Thymus (tissue), 14 donors: ENCODE data around the gene TMX2. TPM values are rescaled to one million over a fixed set of nuclear protein-coding genes. Genes with fewer than 3 reads are reported as not detected.

ENCODE experiments used
- DNase-seq, 9 donors: peaks; one replicate each; pipeline ENCODE4 v3.0.0-alpha.2; 2013; ENCODE audit warnings: low spot score in 9 of 9, low read depth in 6 of 9, missing footprints in 1 of 9
- H3K27ac ChIP-seq, 2 donors: one replicate each; pipeline ENCODE4 v1.5.1; 2013; ENCODE audit warnings: control low read depth in 1 of 2, low read depth in 1 of 2, low read length in 1 of 2, mild to moderate bottlenecking in 1 of 2, moderate library complexity in 1 of 2
- H3K27me3 ChIP-seq, 2 donors: one replicate each; pipeline ENCODE4 v1.5.1; 2013; ENCODE audit warnings: low read length in 1 of 2; ENCODE audit not compliant: control insufficient read depth in 2 of 2, insufficient read depth in 1 of 2
- H3K36me3 ChIP-seq, 2 donors: one replicate each; pipeline ENCODE4 v1.5.1; 2013; ENCODE audit warnings: low read length in 1 of 2, mild to moderate bottlenecking in 1 of 2, moderate library complexity in 1 of 2; ENCODE audit not compliant: control insufficient read depth in 2 of 2, insufficient read depth in 2 of 2
- H3K4me1 ChIP-seq, 2 donors: one replicate each; pipeline ENCODE4 v1.5.1; 2013; ENCODE audit warnings: low read length in 2 of 2; ENCODE audit not compliant: control insufficient read depth in 2 of 2, insufficient read depth in 2 of 2
- H3K4me3 ChIP-seq, 2 donors: one replicate each; pipeline ENCODE4 v1.5.1; 2013; ENCODE audit warnings: low read length in 2 of 2, control low read depth in 1 of 2, mild to moderate bottlenecking in 1 of 2
- H3K9me3 ChIP-seq, 2 donors: one replicate each; pipeline ENCODE4 v1.5.1; 2013; ENCODE audit warnings: low read length in 1 of 2, mild to moderate bottlenecking in 1 of 2; ENCODE audit not compliant: control insufficient read depth in 2 of 2, insufficient read depth in 1 of 2
- WGBS: extraction: QIAGEN DNeasy Blood & Tissue Kit; methylation state at CpG from one replicate; pipeline ENCODE4 v1.1.7; 2013; 5-methylcytosine and 5-hydroxymethylcytosine counted together
- long read RNA-seq, 10 donors: transcript quantifications; one replicate each; lab custom pipeline, GENCODE V29; 2026
- polyA plus RNA-seq: library from polyadenylated mRNA; stranded (reverse); fragments of 200-250 nt; gene quantifications from one replicate; pipeline ENCODE4 v1.2.3, GENCODE V29; 2013
- total RNA-seq: library from RNA; stranded (reverse); fragments of 120-200 nt; gene quantifications from one replicate; pipeline ENCODE4 v1.2.4, GENCODE V29; 2013
- donor health status: healthy.

Gene TMX2
- total RNA-seq (60.2 TPM), polyA plus RNA-seq (61.4 TPM)
- long read RNA-seq, donor 1, partial matches to known transcripts = 0 of 2 reads
- long read RNA-seq, donor 1, other reads (novel, unspliced or antisense) = 0 of 2 reads
- long read RNA-seq, donor 2 = 0 reads
- long read RNA-seq, donor 3, transcript TMX2-207 (8 exons, 1,697 nt) = minor isoform, 5 of 100 reads
- long read RNA-seq, donor 3, transcript TMX2-201 (8 exons, 1,631 nt) = major isoform, 16 of 100 reads
- long read RNA-seq, donor 3, transcript TMX2-202 (7 exons, 1,521 nt) = minor isoform, 6 of 100 reads
- long read RNA-seq, donor 3, partial matches to known transcripts = 71 of 100 reads
- long read RNA-seq, donor 3, other reads (novel, unspliced or antisense) = 0 of 100 reads
- long read RNA-seq, donor 4, partial matches to known transcripts = 0 of 9 reads
- long read RNA-seq, donor 4, other reads (novel, unspliced or antisense) = 0 of 9 reads
- long read RNA-seq, donor 5, transcript TMX2-201 (8 exons, 1,631 nt) = major isoform, 21 of 132 reads
- long read RNA-seq, donor 5, transcript TMX2-207 (8 exons, 1,697 nt) = minor isoform, 5 of 132 reads
- long read RNA-seq, donor 5, partial matches to known transcripts = 101 of 132 reads
- long read RNA-seq, donor 5, other reads (novel, unspliced or antisense) = 0 of 132 reads
- long read RNA-seq, donor 6, transcript TMX2-201 (8 exons, 1,631 nt) = major isoform, 6 of 11 reads
- long read RNA-seq, donor 6, partial matches to known transcripts = 0 of 11 reads
- long read RNA-seq, donor 6, other reads (novel, unspliced or antisense) = 0 of 11 reads
- long read RNA-seq, donor 7, transcript TMX2-201 (8 exons, 1,631 nt) = major isoform, 6 of 10 reads
- long read RNA-seq, donor 7, partial matches to known transcripts = 0 of 10 reads
- long read RNA-seq, donor 7, other reads (novel, unspliced or antisense) = 0 of 10 reads
- long read RNA-seq, donor 8, transcript TMX2-201 (8 exons, 1,631 nt) = major isoform, 9 of 11 reads
- long read RNA-seq, donor 8, partial matches to known transcripts = 0 of 11 reads
- long read RNA-seq, donor 8, other reads (novel, unspliced or antisense) = 0 of 11 reads
- long read RNA-seq, donor 9, transcript TMX2-201 (8 exons, 1,631 nt) = major isoform, 7 of 14 reads
- long read RNA-seq, donor 9, partial matches to known transcripts = 0 of 14 reads
- long read RNA-seq, donor 9, other reads (novel, unspliced or antisense) = 0 of 14 reads
- long read RNA-seq, donor 10, transcript TMX2-201 (8 exons, 1,631 nt) = major isoform, 8 of 11 reads
- long read RNA-seq, donor 10, partial matches to known transcripts = 0 of 11 reads
- long read RNA-seq, donor 10, other reads (novel, unspliced or antisense) = 0 of 11 reads

DNA sequence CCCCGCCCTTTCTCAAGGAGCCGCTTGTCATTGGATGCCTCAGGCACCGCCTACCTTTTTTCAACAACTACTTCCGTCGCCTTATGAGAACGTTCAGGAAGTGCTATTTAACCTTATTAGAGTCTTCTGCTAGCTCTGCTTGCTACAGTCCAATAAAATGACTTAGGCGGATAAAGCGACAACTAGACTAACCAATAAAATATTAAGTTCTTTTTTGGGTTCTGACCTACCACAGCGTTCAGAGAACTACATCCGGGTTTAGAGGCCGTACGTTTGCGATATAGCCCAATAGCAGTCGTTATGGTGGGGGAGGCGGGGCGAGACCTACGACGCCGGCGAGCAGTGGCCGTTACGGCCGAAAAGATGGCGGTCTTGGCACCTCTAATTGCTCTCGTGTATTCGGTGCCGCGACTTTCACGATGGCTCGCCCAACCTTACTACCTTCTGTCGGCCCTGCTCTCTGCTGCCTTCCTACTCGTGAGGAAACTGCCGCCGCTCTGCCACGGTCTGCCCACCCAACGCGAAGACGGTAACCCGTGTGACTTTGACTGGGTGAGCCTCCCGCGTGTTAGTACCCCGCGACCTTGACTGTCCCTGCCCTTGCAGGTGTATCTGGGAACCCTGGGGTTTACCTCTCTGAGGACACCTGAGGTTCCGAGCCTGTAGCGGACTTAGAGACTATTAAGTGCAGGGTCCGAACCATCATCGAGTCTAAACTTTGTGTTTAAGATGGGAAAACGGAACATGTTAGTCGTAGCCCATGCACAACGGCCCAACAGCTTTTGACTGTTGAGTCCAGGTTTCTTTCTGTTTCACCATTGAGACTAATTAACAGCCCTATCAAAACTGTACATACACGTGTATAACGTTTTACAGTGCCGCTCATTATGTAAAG is at the start of gene TMX2:
Gene TMX2, plus strand, starts transcription at position 338 of the 895 bp plus-strand sequence. Its CDS starts 26 bp downstream, at position 364.
- no peaks in the 10 kb centered on the region for H3K36me3 ChIP-seq
- peak within 1 kb of the TSS; percentile 84 to 87 for H3K27ac ChIP-seq
- peak within 1 kb of the TSS; percentile 73 to 100 for H3K4me3 ChIP-seq
- under 1% methylated on average over 53 of the region's 53 CpGs for WGBS
- peaks cover 18 to 19% of the 10 kb centered on the region in 2 donors for H3K4me1 ChIP-seq
- no peaks in the 10 kb centered on the region for H3K9me3 ChIP-seq
- no peaks in the 10 kb centered on the region for H3K27me3 ChIP-seq
- peak; percentile 85 to 100 (median 94) for DNase-seq

DNA sequence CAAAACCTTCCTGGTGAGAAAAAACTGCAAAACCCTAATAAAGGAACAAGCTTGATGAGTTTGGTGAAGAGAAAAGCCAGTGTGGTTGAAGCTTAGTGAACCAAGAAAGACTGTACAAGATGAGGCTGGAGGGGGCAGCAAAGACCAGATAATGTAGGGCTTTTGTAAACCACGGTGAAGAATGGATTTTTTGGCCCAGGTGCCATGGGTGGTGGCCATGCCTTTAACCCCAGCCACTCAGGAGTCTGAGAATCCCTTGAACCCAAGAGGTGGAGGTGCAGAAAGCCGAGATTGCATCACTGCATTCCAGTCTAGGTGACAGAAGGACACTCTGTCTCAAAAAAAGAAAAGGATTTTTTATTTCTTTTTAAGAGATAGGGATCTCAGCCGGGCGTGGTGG is 49.5 kb upstream of the TMX2 start:
- Histone ChIP-seq H3K27me3 (no peaks in the 10 kb centered on the region), H3K36me3 (peaks cover 31 to 33% of the 10 kb centered on the region in 2 donors), H3K4me3 (no peak overlapping the region), H3K4me1 (peaks cover 3 to 13% of the 10 kb centered on the region in 2 donors), H3K27ac (no peak overlapping the region), H3K9me3 (no peaks in the 10 kb centered on the region)
- no peak for DNase-seq
- 82% methylated on average over 4 of the region's 4 CpGs for WGBS

- Histone ChIP-seq H3K4me3 (no peak overlapping the region), H3K27ac (no peak overlapping the region), H3K9me3 (no peaks in the 10 kb centered on the region), H3K36me3 (peaks cover 31 to 33% of the 10 kb centered on the region in 2 donors), H3K4me1 (peaks cover 0 to 5% of the 10 kb centered on the region in 2 donors), H3K27me3 (no peaks in the 10 kb centered on the region)
- 92% methylated on average over 9 of the region's 9 CpGs for WGBS
- no peak for DNase-seq
Measured at GRCh38 chr11:57663975-57664374, 48.4 kb upstream of the TMX2 start.

DNA sequence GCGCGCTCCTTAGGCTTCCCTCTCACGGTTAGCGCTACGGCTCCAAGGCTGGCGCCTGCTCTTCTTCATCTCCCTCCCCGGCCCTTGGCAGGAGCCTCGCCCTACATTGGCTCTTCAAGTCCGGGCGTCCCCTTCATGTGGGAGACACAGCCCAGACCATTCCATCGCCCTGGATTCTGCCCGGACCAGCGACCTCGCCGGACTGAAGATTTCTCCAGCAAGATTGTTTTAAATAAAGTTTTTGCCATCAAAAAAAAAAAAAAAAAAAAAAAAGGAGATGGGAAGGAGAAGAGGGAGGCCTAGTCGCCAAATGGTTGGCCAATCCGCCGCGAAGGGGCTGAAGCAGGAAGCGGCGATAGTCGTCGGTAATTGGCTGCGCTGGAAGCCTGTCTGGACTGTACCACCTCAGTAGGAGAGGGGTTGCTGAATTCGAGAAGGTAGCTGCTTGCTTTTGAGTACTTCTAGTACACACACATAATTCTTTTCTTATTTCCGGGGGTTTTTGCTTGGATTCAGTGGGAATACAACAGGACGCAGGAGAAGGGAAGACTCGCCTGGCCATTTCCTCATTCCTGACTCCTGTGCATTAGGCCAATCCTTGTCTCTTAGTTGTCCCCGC is 45.2 kb upstream of the TMX2 start:
- H3K4me1 ChIP-seq = peaks cover 4 to 10% of the 10 kb centered on the region in 2 donors
- WGBS = under 1% methylated on average over 29 of the region's 29 CpGs

GRCh38 chr11:57667736-57668433 is 44.5 kb upstream of the TMX2 start, which contains the start of gene ZDHHC5:
ZDHHC5 (plus strand) TSS chr11:57668114; CDS start chr11:57673091, 4,977 bp downstream.
- H3K9me3 ChIP-seq = no peaks in the 10 kb centered on the region
- peak within 1 kb of the TSS; percentile 98 to 99 for H3K27ac ChIP-seq
- H3K27me3 ChIP-seq = no peaks in the 10 kb centered on the region
- peak in 8 of 9 donors; percentile 97 to 100 (median 99) for DNase-seq
- H3K4me3 ChIP-seq = peak within 1 kb of the TSS; percentile 88 to 97
- under 1% methylated on average over 96 of the region's 96 CpGs for WGBS
- peaks cover 9 to 17% of the 10 kb centered on the region in 2 donors for H3K36me3 ChIP-seq
- peaks cover 4 to 10% of the 10 kb centered on the region in 2 donors for H3K4me1 ChIP-seq

More for the DNA sequence above, 45.2 kb upstream of the TMX2 start:
- Histone ChIP-seq H3K27me3 (no peaks in the 10 kb centered on the region), H3K36me3 (peaks cover 9 to 15% of the 10 kb centered on the region in 2 donors), H3K4me3 (peak overlapping the region; percentile 88 to 97), H3K27ac (peak overlapping the region; percentile 98 to 99), H3K9me3 (no peaks in the 10 kb centered on the region)
- DNase-seq = peak in 8 of 9 donors; percentile 69 to 100 (median 96)

- under 1% methylated on average over 31 of the region's 31 CpGs for WGBS
- peak in 2 of 9 donors; percentile 29 to 51 for DNase-seq
- H3K9me3 ChIP-seq = no peaks in the 10 kb centered on the region
- H3K36me3 ChIP-seq = peaks cover 13 to 21% of the 10 kb centered on the region in 2 donors
- no peaks in the 10 kb centered on the region for H3K27me3 ChIP-seq
- peak overlapping the region; percentile 88 to 97 for H3K4me3 ChIP-seq
- peak overlapping the region; percentile 98 to 99 for H3K27ac ChIP-seq
- peaks cover 4 to 10% of the 10 kb centered on the region in 2 donors for H3K4me1 ChIP-seq
Measured at GRCh38 chr11:57668434-57668782, 44.0 kb upstream of the TMX2 start.

- H3K4me3 ChIP-seq = no peak overlapping the region
- no peak overlapping the region for H3K27ac ChIP-seq
- DNase-seq = no peak
- peaks cover 4% of the 10 kb centered on the region in 2 donors for H3K4me1 ChIP-seq
- no peaks in the 10 kb centered on the region for H3K9me3 ChIP-seq
- no peaks in the 10 kb centered on the region for H3K27me3 ChIP-seq
- H3K36me3 ChIP-seq = peaks cover 29 to 60% of the 10 kb centered on the region in 2 donors
Measured at GRCh38 chr11:57674251-57674650, 38.1 kb upstream of the TMX2 start.
